ENCODE measurements around the gene MMP23B.

MMP23B gene

DNA sequence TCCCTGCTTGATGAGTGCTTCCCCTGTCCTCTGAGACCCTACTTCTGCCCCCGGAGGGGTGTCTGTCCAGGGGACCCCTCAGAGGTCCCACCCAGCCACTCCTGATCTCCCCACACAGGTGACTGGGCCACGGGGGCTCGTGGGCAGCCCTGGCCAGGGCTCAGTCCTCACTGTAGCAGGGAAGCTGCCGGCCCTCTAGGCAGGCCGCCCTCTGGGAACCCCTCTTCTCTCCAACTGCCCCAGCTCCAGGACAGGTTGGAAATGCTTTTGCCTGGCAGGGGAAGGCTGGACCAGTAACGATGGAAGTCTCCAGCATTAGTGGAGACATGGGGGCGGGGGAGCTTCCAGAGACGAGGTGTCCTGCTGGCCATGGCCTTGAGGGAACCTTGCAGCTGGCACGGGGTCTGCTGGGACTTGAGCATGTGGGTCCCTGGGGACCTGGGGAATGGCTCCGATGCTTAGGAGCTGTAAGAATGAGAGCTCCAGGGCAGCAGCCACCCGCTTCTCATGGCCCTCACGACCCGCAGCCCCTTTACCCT is 28.9 kb upstream of the MMP23B start:
- no peak overlapping the region for H3K4me3 ChIP-seq (ENCODE audit: insufficient read depth, low read depth, low read length)
- no peaks in the 10 kb centered on the region for H3K36me3 ChIP-seq (ENCODE audit: control insufficient read depth, insufficient read depth, low read length)
- WGBS, 2 experiments: 77 to 78% methylated on average over 13 of the region's 13 CpGs
- H3K9me3 ChIP-seq (ENCODE audit: control insufficient read depth, low read length): no peaks in the 10 kb centered on the region
- no peak overlapping the region for H3K27ac ChIP-seq (ENCODE audit: insufficient read depth, low read depth, low read length, poor library complexity, severe bottlenecking)
- H3K4me1 ChIP-seq (ENCODE audit: control insufficient read depth, insufficient read depth, low read length): no peaks in the 10 kb centered on the region
- H3K27me3 ChIP-seq (ENCODE audit: control insufficient read depth, insufficient read depth, low read length, poor library complexity, severe bottlenecking): peaks cover 57% of the 10 kb centered on the region

DNA sequence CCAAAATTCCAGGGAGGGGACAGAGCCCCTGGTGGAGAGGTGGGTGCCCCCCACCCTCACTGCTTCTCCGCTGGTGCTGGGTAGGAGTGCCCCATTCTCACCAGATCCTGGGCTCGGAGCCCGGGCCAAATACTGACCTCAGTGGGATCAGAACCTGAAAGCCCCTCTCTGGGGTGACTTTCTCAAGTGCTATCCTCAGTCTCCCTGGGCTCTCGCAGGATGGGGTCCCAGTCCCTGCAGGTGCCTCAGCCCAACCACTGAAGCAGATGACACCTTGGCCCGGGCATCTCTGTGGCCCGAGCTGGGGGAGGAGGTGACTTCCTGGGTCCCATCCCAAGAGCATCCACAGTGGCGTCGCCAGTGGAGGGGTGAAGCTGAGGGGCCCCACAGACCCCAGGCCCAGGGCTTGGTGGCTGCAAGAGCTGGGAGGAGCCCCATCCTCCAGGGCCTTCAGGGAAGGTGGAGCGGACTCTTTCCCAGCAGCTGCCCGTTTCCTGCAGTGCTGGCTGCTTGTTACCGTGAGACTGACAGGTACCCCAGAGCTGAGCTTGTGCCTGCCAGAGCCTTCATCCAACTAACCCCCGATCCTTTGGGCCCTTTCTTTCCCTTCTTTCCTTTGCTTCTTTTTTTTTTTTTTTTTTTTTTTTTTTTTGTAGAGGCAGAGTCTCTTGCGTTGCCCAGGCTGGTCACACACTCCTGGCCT is 28.2 kb upstream of the MMP23B start:
- no peak overlapping the region for H3K27ac ChIP-seq (ENCODE audit: insufficient read depth, low read depth, low read length, poor library complexity, severe bottlenecking)
- no peaks in the 10 kb centered on the region for H3K36me3 ChIP-seq (ENCODE audit: control insufficient read depth, insufficient read depth, low read length)
- H3K4me1 ChIP-seq (ENCODE audit: control insufficient read depth, insufficient read depth, low read length): no peaks in the 10 kb centered on the region
- H3K4me3 ChIP-seq (ENCODE audit: insufficient read depth, low read depth, low read length): no peak overlapping the region
- 73 to 79% methylated on average over 13 of the region's 13 CpGs for WGBS, 2 experiments
- H3K27me3 ChIP-seq (ENCODE audit: control insufficient read depth, insufficient read depth, low read length, poor library complexity, severe bottlenecking): peaks cover 49% of the 10 kb centered on the region
- H3K9me3 ChIP-seq (ENCODE audit: control insufficient read depth, low read length): no peaks in the 10 kb centered on the region

DNA sequence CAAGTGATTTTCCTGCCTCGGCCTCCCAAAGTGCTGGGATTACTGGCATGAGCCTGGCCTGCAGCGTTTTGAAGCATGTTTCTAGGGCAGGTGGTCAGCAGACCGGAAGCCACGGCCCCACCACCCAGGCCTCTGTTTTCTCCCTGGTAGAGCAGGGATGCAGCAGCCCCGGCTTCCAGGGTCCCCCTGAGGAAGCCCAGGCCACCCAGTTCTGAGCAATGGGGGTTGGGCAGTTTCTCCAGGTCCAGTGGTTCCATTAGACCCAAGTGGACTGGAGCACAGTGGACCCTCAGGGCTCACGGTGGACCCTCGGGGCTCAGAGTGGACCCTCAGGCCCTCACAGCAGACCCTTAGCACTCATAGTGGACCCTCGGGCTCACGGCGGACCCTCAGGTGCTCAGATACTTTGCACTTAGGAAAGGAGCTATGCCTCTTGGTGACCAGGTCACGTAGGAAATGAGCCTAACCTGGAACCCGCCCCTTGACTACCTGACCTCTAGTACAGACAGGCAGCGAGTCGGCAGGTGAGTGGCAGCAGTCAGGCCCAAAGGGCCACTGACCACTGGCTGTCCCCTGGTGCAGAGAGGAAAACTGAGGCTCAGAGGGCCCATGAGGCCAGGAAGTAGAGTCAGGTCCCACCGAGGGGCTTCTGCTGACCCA is 27.5 kb upstream of the MMP23B start:
- no peaks in the 10 kb centered on the region for H3K4me1 ChIP-seq (ENCODE audit: control insufficient read depth, insufficient read depth, low read length)
- WGBS, 2 experiments: 84 to 86% methylated on average over 15 of the region's 15 CpGs
- H3K9me3 ChIP-seq (ENCODE audit: control insufficient read depth, low read length): no peaks in the 10 kb centered on the region
- no peaks in the 10 kb centered on the region for H3K36me3 ChIP-seq (ENCODE audit: control insufficient read depth, insufficient read depth, low read length)
- peaks cover 42% of the 10 kb centered on the region for H3K27me3 ChIP-seq (ENCODE audit: control insufficient read depth, insufficient read depth, low read length, poor library complexity, severe bottlenecking)
- H3K4me3 ChIP-seq (ENCODE audit: insufficient read depth, low read depth, low read length): no peak overlapping the region
- H3K27ac ChIP-seq (ENCODE audit: insufficient read depth, low read depth, low read length, poor library complexity, severe bottlenecking): no peak overlapping the region

- 87% methylated on average over 14 of the region's 14 CpGs for WGBS, 2 experiments
- Histone ChIP-seq H3K27me3 (ENCODE audit: control insufficient read depth, insufficient read depth, low read length, poor library complexity, severe bottlenecking) (peaks cover 40% of the 10 kb centered on the region), H3K4me3 (ENCODE audit: insufficient read depth, low read depth, low read length) (no peak overlapping the region), H3K36me3 (ENCODE audit: control insufficient read depth, insufficient read depth, low read length) (no peaks in the 10 kb centered on the region), H3K4me1 (ENCODE audit: control insufficient read depth, insufficient read depth, low read length) (no peaks in the 10 kb centered on the region), H3K9me3 (ENCODE audit: control insufficient read depth, low read length) (no peaks in the 10 kb centered on the region), H3K27ac (ENCODE audit: insufficient read depth, low read depth, low read length, poor library complexity, severe bottlenecking) (no peak overlapping the region)
These were observed 26.9 kb upstream of the MMP23B start for GRCh38 chr1:1605034-1605591.

- H3K9me3 ChIP-seq (ENCODE audit: control insufficient read depth, low read length): no peaks in the 10 kb centered on the region
- no peaks in the 10 kb centered on the region for H3K36me3 ChIP-seq (ENCODE audit: control insufficient read depth, insufficient read depth, low read length)
- H3K4me1 ChIP-seq (ENCODE audit: control insufficient read depth, insufficient read depth, low read length): no peaks in the 10 kb centered on the region
- H3K27me3 ChIP-seq (ENCODE audit: control insufficient read depth, insufficient read depth, low read length, poor library complexity, severe bottlenecking): peaks cover 34% of the 10 kb centered on the region
- no peak overlapping the region for H3K4me3 ChIP-seq (ENCODE audit: insufficient read depth, low read depth, low read length)
- H3K27ac ChIP-seq (ENCODE audit: insufficient read depth, low read depth, low read length, poor library complexity, severe bottlenecking): no peak overlapping the region
- 90 to 91% methylated on average over 17 of the region's 17 CpGs for WGBS, 2 experiments
These were observed 26.2 kb upstream of the MMP23B start for GRCh38 chr1:1605724-1606123.

GRCh38 chr1:1606232-1606631 is 25.7 kb upstream of the MMP23B start:
- 89 to 92% methylated on average over 13 of the region's 13 CpGs for WGBS, 2 experiments
- Histone ChIP-seq H3K4me1 (ENCODE audit: control insufficient read depth, insufficient read depth, low read length) (no peaks in the 10 kb centered on the region), H3K9me3 (ENCODE audit: control insufficient read depth, low read length) (no peaks in the 10 kb centered on the region), H3K27ac (ENCODE audit: insufficient read depth, low read depth, low read length, poor library complexity, severe bottlenecking) (no peak overlapping the region), H3K4me3 (ENCODE audit: insufficient read depth, low read depth, low read length) (no peak overlapping the region), H3K27me3 (ENCODE audit: control insufficient read depth, insufficient read depth, low read length, poor library complexity, severe bottlenecking) (peaks cover 29% of the 10 kb centered on the region), H3K36me3 (ENCODE audit: control insufficient read depth, insufficient read depth, low read length) (no peaks in the 10 kb centered on the region)

DNA sequence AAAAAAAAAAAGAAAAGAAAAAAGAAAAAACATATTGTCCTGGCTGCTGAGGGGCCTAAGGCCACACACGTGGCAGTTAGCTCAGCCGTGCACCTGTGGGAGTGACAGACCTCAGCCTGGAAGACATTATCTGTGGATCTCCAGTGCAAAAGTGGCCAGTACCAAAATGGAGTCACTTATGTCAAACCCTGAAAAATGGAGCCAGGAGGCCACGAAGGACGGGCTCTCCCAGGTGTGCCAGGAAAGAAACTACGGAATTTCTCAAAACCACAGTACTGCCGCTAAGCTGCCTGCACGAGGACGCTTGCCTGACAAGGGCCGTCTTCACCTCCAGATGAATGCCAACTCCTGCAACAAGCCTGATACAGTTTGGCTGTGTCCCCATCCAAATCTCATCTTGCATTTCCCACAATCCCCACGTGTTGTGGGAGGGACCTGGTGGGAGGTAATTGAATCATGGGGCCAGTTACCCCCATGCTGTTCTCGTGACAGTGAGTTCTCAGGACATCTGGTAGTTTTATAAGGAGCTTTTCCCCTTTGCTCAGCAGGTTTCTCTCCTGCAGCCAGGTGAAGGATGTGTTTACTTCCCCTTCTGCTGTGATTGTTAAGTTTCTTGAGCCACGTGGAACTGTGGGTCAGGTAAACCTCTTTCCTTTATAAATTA is 22.0 kb upstream of the MMP23B start:
- WGBS, 2 experiments: 72% methylated on average over 12 of the region's 12 CpGs
- Histone ChIP-seq H3K9me3 (ENCODE audit: control insufficient read depth, low read length) (no peaks in the 10 kb centered on the region), H3K4me3 (ENCODE audit: insufficient read depth, low read depth, low read length) (no peak overlapping the region), H3K4me1 (ENCODE audit: control insufficient read depth, insufficient read depth, low read length) (peaks cover 8% of the 10 kb centered on the region), H3K27ac (ENCODE audit: insufficient read depth, low read depth, low read length, poor library complexity, severe bottlenecking) (no peak overlapping the region), H3K27me3 (ENCODE audit: control insufficient read depth, insufficient read depth, low read length, poor library complexity, severe bottlenecking) (no peaks in the 10 kb centered on the region), H3K36me3 (ENCODE audit: control insufficient read depth, insufficient read depth, low read length) (no peaks in the 10 kb centered on the region)

DNA sequence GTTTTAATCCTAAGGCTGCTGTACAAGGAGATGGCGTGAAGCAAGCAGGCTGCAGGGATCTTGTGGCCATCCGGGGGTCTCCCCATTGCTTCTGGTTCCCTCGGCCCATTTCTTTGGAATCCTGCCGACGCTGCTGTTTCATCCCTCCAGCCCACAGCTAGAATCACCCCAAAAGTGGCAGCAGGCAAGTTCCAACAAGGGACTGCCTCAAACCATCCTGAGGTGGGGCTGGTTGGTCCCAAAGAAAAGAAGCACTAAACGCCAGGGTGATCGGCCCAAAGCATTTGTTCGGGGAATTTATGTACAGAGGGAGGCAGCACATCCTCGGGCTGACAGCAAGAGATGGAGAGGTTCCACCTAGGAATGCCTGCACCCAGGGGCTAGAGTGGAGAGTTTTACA is 21.2 kb upstream of the MMP23B start:
- Histone ChIP-seq H3K4me3 (ENCODE audit: insufficient read depth, low read depth, low read length) (no peak overlapping the region), H3K27ac (ENCODE audit: insufficient read depth, low read depth, low read length, poor library complexity, severe bottlenecking) (no peak overlapping the region), H3K4me1 (ENCODE audit: control insufficient read depth, insufficient read depth, low read length) (peaks cover 8% of the 10 kb centered on the region), H3K36me3 (ENCODE audit: control insufficient read depth, insufficient read depth, low read length) (no peaks in the 10 kb centered on the region), H3K27me3 (ENCODE audit: control insufficient read depth, insufficient read depth, low read length, poor library complexity, severe bottlenecking) (no peaks in the 10 kb centered on the region), H3K9me3 (ENCODE audit: control insufficient read depth, low read length) (no peaks in the 10 kb centered on the region)
- WGBS, 2 experiments: 89 to 90% methylated on average over 9 of the region's 9 CpGs

DNA sequence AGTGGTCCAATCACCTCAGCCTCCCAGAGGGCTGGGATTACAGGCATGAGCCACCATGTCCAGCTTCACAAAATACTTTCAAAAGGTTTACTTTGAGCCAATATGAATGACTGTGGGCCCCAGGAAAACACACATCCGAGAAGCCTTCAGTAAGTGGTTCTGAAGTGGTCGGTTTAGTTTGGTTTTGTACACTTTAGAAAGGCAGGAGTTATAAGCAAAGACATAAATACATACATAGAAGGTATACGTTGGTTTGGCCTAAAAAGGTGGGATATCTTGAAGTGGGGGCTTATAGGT is 19.9 kb upstream of the MMP23B start:
- whole genome bisulfite sequencing, 2 experiments: 91 to 94% methylated on average over 3 of the region's 3 CpGs
- Histone ChIP-seq H3K27ac (ENCODE audit: insufficient read depth, low read depth, low read length, poor library complexity, severe bottlenecking) (no peak overlapping the region), H3K4me3 (ENCODE audit: insufficient read depth, low read depth, low read length) (no peak overlapping the region), H3K9me3 (ENCODE audit: control insufficient read depth, low read length) (no peaks in the 10 kb centered on the region), H3K36me3 (ENCODE audit: control insufficient read depth, insufficient read depth, low read length) (no peaks in the 10 kb centered on the region), H3K4me1 (ENCODE audit: control insufficient read depth, insufficient read depth, low read length) (peaks cover 15% of the 10 kb centered on the region), H3K27me3 (ENCODE audit: control insufficient read depth, insufficient read depth, low read length, poor library complexity, severe bottlenecking) (no peaks in the 10 kb centered on the region)

- Histone ChIP-seq H3K4me3 (ENCODE audit: insufficient read depth, low read depth, low read length) (no peak overlapping the region), H3K9me3 (ENCODE audit: control insufficient read depth, low read length) (no peaks in the 10 kb centered on the region), H3K36me3 (ENCODE audit: control insufficient read depth, insufficient read depth, low read length) (peaks cover under 1% of the 10 kb centered on the region), H3K27ac (ENCODE audit: insufficient read depth, low read depth, low read length, poor library complexity, severe bottlenecking) (no peak overlapping the region), H3K27me3 (ENCODE audit: control insufficient read depth, insufficient read depth, low read length, poor library complexity, severe bottlenecking) (no peaks in the 10 kb centered on the region), H3K4me1 (ENCODE audit: control insufficient read depth, insufficient read depth, low read length) (peaks cover 16% of the 10 kb centered on the region)
- 85 to 87% methylated on average over 11 of the region's 11 CpGs for WGBS, 2 experiments
These were observed 18.4 kb upstream of the MMP23B start for GRCh38 chr1:1613509-1614082.

Data from ectodermal cell (in vitro differentiated cells).